BE2C (cell line): ENCODE data around the gene JAG1.
A peak's percentile ranks its signal among the peaks of the same experiment; 100 is the strongest.

Experiments used
- DNase-seq: peaks from one replicate; pipeline ENCODE4 v3.0.0-alpha.2; 2020
- H3K27me3 ChIP-seq: fragments of 250-450 bp; sonication (Bioruptor Pico); 2 replicates; pipeline ENCODE4 v1.5.1; 2020; ENCODE audit warnings: mild to moderate bottlenecking
- H3K36me3 ChIP-seq: fragments of 250-450 bp; sonication (Bioruptor Pico); 2 replicates; pipeline ENCODE4 v1.5.1; 2020; ENCODE audit warnings: mild to moderate bottlenecking
- H3K4me1 ChIP-seq: fragments of 250-450 bp; sonication (Bioruptor Pico); 2 replicates; pipeline ENCODE4 v1.5.1; 2020
- H3K4me3 ChIP-seq: 2 replicates; pipeline ENCODE4 v1.5.1; 2011; ENCODE audit warnings: low read depth, low read length
- H3K9me3 ChIP-seq: fragments of 250-450 bp; sonication (Bioruptor Pico); 2 replicates; pipeline ENCODE4 v1.5.1; 2020
- CTCF ChIP-seq: IDR thresholded peaks from 2 replicates; pipeline ENCODE4 v1.5.1; 2012; ENCODE audit warnings: mild to moderate bottlenecking, low read depth, low read length

The JAG1 gene

DNA sequence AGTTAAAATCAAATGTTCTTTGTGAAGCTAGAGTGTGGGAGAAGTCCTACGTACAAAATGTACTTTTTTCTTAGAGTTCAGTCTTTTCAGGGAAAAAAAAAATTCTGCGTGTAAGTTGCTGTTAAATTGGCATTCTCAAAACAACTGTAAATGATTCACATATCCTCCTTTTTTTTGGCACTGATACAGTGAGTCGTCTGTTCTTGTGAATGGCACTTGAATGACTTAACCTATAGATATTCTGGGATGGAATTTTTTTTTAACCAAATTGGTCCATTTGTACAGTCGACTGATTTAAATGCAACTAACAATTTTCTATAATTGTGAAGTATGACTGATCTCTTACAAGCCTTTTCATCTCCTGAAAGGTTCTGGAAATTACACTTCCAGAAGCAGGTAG is 5.5 kb upstream of the JAG1 start:
- no peaks in the 10 kb centered on the region for H3K36me3 ChIP-seq
- TF ChIP-seq CTCF, result no peak
- H3K9me3 ChIP-seq, result no peaks in the 10 kb centered on the region
- H3K27me3 ChIP-seq, result peaks cover 75% of the 10 kb centered on the region
- H3K4me1 ChIP-seq, result no peaks in the 10 kb centered on the region
- no peak for DNase-seq
- H3K4me3 ChIP-seq, result no peak overlapping the region

GRCh38 chr20:10676518-10676917 is 2.7 kb upstream of the JAG1 start:
- Histone ChIP-seq H3K36me3 (no peaks in the 10 kb centered on the region), H3K4me1 (peaks cover 7% of the 10 kb centered on the region; the same call in 1 of the 2 replicates), H3K9me3 (no peaks in the 10 kb centered on the region), H3K4me3 (no peak overlapping the region), H3K27me3 (peaks cover 76% of the 10 kb centered on the region)
- DNase-seq, result no peak
- no peak for TF ChIP-seq CTCF

DNA sequence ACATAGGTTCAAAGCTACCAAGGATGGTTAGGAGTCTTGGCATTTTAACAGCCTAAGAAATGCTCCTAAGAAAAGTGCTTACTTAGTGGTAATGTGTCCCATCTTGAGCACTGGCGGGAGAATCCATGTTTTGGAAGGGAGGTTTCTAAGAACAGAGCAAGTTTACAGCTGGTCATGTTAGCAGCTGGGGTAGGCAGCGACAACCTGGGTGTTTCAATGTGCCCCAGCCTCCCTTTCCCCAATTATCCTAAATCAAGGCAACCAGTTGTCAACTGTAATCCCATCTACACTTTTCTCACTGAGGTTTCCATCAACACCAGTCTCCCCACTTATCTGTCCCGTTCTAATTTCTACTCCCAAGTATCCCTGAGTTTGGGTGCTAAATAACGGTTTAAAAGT is 1.6 kb upstream of the JAG1 start:
- H3K4me3 ChIP-seq, result no peak overlapping the region

DNA sequence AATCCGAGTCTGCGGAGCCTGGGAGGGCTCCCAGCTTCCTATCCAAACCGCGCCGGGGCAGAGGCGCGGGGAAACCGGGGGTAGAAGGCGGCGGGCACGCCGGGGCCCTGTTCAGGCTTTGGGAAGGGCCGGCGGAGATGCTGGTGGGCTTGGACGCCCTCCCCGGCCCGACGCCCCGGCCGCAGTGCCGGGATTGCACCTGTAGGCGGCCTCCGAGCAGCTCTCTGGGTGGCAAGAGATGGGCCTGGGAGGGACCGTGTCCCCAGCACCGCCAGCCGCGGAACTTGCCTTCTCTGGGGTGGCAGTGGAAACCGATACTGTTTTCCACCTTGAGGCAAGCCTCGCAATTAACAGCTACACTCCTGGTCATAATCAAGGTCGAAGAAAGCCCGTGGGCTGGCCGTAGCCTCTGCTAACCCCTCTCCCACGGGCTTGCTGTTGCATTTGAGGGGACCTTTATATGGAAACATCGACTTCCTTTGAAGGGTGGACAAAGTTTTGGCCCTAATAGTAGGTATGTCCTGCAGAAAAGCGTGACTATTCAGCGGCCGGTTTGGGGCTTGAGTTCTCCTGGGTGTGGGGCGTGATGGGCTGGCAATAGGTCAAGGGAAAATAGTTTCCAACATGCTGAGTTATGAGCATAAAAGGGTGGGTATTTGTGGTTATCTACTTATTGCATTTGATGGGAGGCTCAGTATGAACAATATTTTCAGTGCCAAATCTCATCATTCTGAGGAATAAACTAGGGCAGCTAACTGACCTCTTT is 1.1 kb upstream of the JAG1 start:
- peak; percentile 77 for DNase-seq
- TF ChIP-seq CTCF, result peak; percentile 57
- Histone ChIP-seq H3K9me3 (no peaks in the 10 kb centered on the region), H3K4me3 (peak overlapping the region; percentile 78), H3K36me3 (no peaks in the 10 kb centered on the region), H3K4me1 (peaks cover 7% of the 10 kb centered on the region; the same call in 1 of the 2 replicates), H3K27me3 (peaks cover 71% of the 10 kb centered on the region)

More for the DNA sequence above, 1.6 kb upstream of the JAG1 start:
- TF ChIP-seq CTCF, result no peak
- peaks cover 74% of the 10 kb centered on the region for H3K27me3 ChIP-seq
- no peaks in the 10 kb centered on the region for H3K9me3 ChIP-seq
- H3K4me1 ChIP-seq, result peaks cover 7% of the 10 kb centered on the region; the same call in 1 of the 2 replicates
- H3K36me3 ChIP-seq, result no peaks in the 10 kb centered on the region
- DNase-seq, result no peak

- TF ChIP-seq CTCF, result no peak
- Histone ChIP-seq H3K4me3 (peak overlapping the region; percentile 78), H3K36me3 (no peaks in the 10 kb centered on the region), H3K9me3 (no peaks in the 10 kb centered on the region), H3K4me1 (peaks cover 7% of the 10 kb centered on the region; the same call in 1 of the 2 replicates), H3K27me3 (peaks cover 60% of the 10 kb centered on the region)
- DNase-seq, result peak; percentile 34
Measured at GRCh38 chr20:10673176-10673841, 490 bp downstream of the JAG1 start.

- Histone ChIP-seq H3K27me3 (peaks cover 56% of the 10 kb centered on the region), H3K36me3 (no peaks in the 10 kb centered on the region), H3K4me3 (peak overlapping the region; percentile 78), H3K9me3 (no peaks in the 10 kb centered on the region), H3K4me1 (peaks cover 7% of the 10 kb centered on the region; the same call in 1 of the 2 replicates)
- peak; percentile 42 for DNase-seq
- no peak for TF ChIP-seq CTCF
Measured at GRCh38 chr20:10672624-10673127, 1.1 kb downstream of the JAG1 start.
